HepG2 (cell line): ENCODE measurements around the gene DMXL1. TPM values are rescaled to one million over a fixed set of nuclear protein-coding genes. Genes with fewer than 3 reads are reported as not detected.
A peak's percentile ranks its signal among the peaks of the same experiment; 100 is the strongest.

ENCODE experiments used
- ERF ChIP-seq: IDR thresholded peaks from 2 replicates; pipeline ENCODE4 v1.6.1; 2018; ENCODE audit warnings: missing biosample characterization, missing genetic modification reagents
- FOSL2 ChIP-seq: sonication (generic); formaldehyde crosslinking; IDR thresholded peaks from 2 replicates; pipeline ENCODE4 v1.4.0; 2020; ENCODE audit warnings: missing genetic modification reagents
- FOXK1 ChIP-seq: sonication (generic); formaldehyde crosslinking; IDR thresholded peaks from 2 replicates; pipeline ENCODE4 v1.4.0; 2020; ENCODE audit warnings: low read depth, missing genetic modification reagents, borderline replicate concordance
- GATA4 ChIP-seq: sonication (generic); IDR thresholded peaks from 2 replicates; pipeline ENCODE4 v1.6.1; 2016; ENCODE audit warnings: antibody characterized with exemption, low read depth, borderline replicate concordance
- HNF1B ChIP-seq: sonication (generic); formaldehyde crosslinking; IDR thresholded peaks from 2 replicates; pipeline ENCODE4 v1.5.1; 2020; ENCODE audit warnings: mild to moderate bottlenecking, moderate library complexity, missing genetic modification reagents
- KAT7 ChIP-seq: IDR thresholded peaks from 2 replicates; pipeline ENCODE4 v1.6.1; 2018; ENCODE audit warnings: borderline replicate concordance, missing compliant biosample characterization
- MIER3 ChIP-seq: IDR thresholded peaks from 2 replicates; pipeline ENCODE4 v1.6.1; 2016; ENCODE audit warnings: missing compliant biosample characterization, borderline replicate concordance
- MXD4 ChIP-seq: IDR thresholded peaks from 2 replicates; pipeline ENCODE4 v1.6.1; 2016; ENCODE audit warnings: mild to moderate bottlenecking, missing biosample characterization, missing genetic modification reagents
- NRL ChIP-seq: sonication (generic); formaldehyde crosslinking; IDR thresholded peaks from 2 replicates; pipeline ENCODE4 v1.5.0; 2020; ENCODE audit warnings: missing genetic modification reagents, mild to moderate bottlenecking, moderate library complexity, borderline replicate concordance
- PCBP1 ChIP-seq: fragments of 200-400 bp; formaldehyde crosslinking; IDR thresholded peaks from 2 replicates; pipeline ENCODE4 v1.6.1; 2017; ENCODE audit warnings: mild to moderate bottlenecking, low read depth, low read length, borderline replicate concordance
- RAD51 ChIP-seq: fragments of 450-650 bp; IDR thresholded peaks from 2 replicates; pipeline ENCODE4 v1.6.1; 2016; ENCODE audit warnings: borderline replicate concordance
- SMAD9 ChIP-seq: sonication (generic); formaldehyde crosslinking; IDR thresholded peaks from 2 replicates; pipeline ENCODE4 v1.5.1; 2020; ENCODE audit warnings: mild to moderate bottlenecking, missing genetic modification reagents
- WIZ ChIP-seq: sonication (generic); formaldehyde crosslinking; IDR thresholded peaks from 2 replicates; pipeline ENCODE4 v1.5.1; 2020; ENCODE audit warnings: mild to moderate bottlenecking, missing genetic modification reagents
- XBP1 ChIP-seq: sonication (generic); formaldehyde crosslinking; IDR thresholded peaks from 2 replicates; pipeline ENCODE4 v1.5.0; 2020; ENCODE audit warnings: missing genetic modification reagents
- ZBTB14 ChIP-seq: sonication (generic); formaldehyde crosslinking; IDR thresholded peaks from 2 replicates; pipeline ENCODE4 v1.4.0; 2020; ENCODE audit warnings: missing genetic modification reagents
- ZBTB49 ChIP-seq: sonication (generic); formaldehyde crosslinking; IDR thresholded peaks from 2 replicates; pipeline ENCODE4 v1.4.0; 2020; ENCODE audit warnings: missing genetic modification reagents, borderline replicate concordance
- ZFP91 ChIP-seq: sonication (generic); formaldehyde crosslinking; IDR thresholded peaks from 2 replicates; pipeline ENCODE4 v1.9.0; 2022; ENCODE audit warnings: missing genetic modification reagents, mild to moderate bottlenecking, borderline replicate concordance
- ZMAT3 ChIP-seq: sonication (generic); formaldehyde crosslinking; conservative IDR thresholded peaks from 2 replicates; pipeline ENCODE4 v1.7.0; 2021; ENCODE audit warnings: missing genetic modification reagents
- ZNF207 ChIP-seq: fragments of 450-650 bp; IDR thresholded peaks from 2 replicates; pipeline ENCODE4 v1.6.1; 2016; ENCODE audit warnings: antibody characterized with exemption, borderline replicate concordance
- ZNF343 ChIP-seq: sonication (generic); formaldehyde crosslinking; IDR thresholded peaks from 2 replicates; pipeline ENCODE4 v1.4.0; 2020; ENCODE audit warnings: mild to moderate bottlenecking, missing genetic modification reagents
- ZNF354B ChIP-seq: sonication (generic); formaldehyde crosslinking; IDR thresholded peaks from 2 replicates; pipeline ENCODE4 v1.8.0; 2022; ENCODE audit warnings: mild to moderate bottlenecking, missing genetic modification reagents
- ZNF598 ChIP-seq: sonication (generic); formaldehyde crosslinking; IDR thresholded peaks from 2 replicates; pipeline ENCODE4 v1.5.1; 2020; ENCODE audit warnings: mild to moderate bottlenecking, missing genetic modification reagents, borderline replicate concordance
- ZNF703 ChIP-seq: sonication (generic); formaldehyde crosslinking; IDR thresholded peaks from 2 replicates; pipeline ENCODE4 v1.5.1; 2020; ENCODE audit warnings: missing genetic modification reagents, mild to moderate bottlenecking, moderate library complexity, borderline replicate concordance
- polyA plus RNA-seq, 8 experiments: library from polyadenylated mRNA; depleted of rRNA in 3 of 8; stranded (reverse) in 7 of 8; unstranded in 1 of 8; fragments of >200 nt; fragmentation: Illumina TruSeq in 4 of 8; extraction: Trizol in 4 of 8; gene quantifications; 2 replicates each; pipeline versions ENCODE4 v1.2.1 to v1.2.3, GENCODE V29; 2011 to 2016; ENCODE audit warnings: low read depth in 4 of 8, missing spikeins in 1 of 8, mixed read lengths in 1 of 8; ENCODE audit not compliant: insufficient read depth in 1 of 8
- total RNA-seq, 5 experiments: library from RNA; depleted of rRNA; stranded (reverse); fragments of >200 nt; fragmentation: Illumina TruSeq; extraction: Trizol; gene quantifications; 2 replicates each; pipeline ENCODE4 v1.2.3, GENCODE V29; 2016; ENCODE audit warnings: low read depth in 1 of 5

DMXL1 gene
- total and polyA plus RNA-seq, 2 of the 13 experiments (the other 11 are each of a cell fraction or from before 2014, with no cell fraction given), result 6.9 to 18.6 TPM

GRCh38 chr5:119268387-119269060 is 197.6 kb downstream of the DMXL1 start (continued):
- TF ChIP-seq SMAD9 (CRISPR knock-in tag) (no peak), FOSL2 (CRISPR knock-in tag) (no peak; the same call in none of the 2 replicates), NRL (peak; percentile 84), WIZ (no peak), ZBTB49 (CRISPR knock-in tag) (peak; percentile 78; the same call in 1 of the 2 replicates), ERF (peak; percentile 67), XBP1 (no peak), MIER3 (CRISPR knock-in tag) (0 out of 2 replicates have a peak, but pooled peaks have one; percentile 10), FOXK1 (CRISPR knock-in tag) (no peak), RAD51 (no peak), ZBTB14 (CRISPR knock-in tag) (peak; percentile 52), ZFP91 (peak; percentile 86; the same call in 1 of the 2 replicates), KAT7 (no peak), ZNF207 (no peak), GATA4 (peak; percentile 33; the same call in 1 of the 2 replicates), ZNF354B (no peak), ZNF703 (CRISPR knock-in tag) (no peak), ZMAT3 (CRISPR knock-in tag) (peak; percentile 44; the same call in 1 of the 2 replicates), MXD4 (CRISPR knock-in tag) (peak; percentile 61; the same call in 1 of the 2 replicates), ZNF343 (CRISPR knock-in tag) (peak; percentile 81; the same call in 1 of the 2 replicates), HNF1B (0 out of 2 replicates have a peak, but pooled peaks have one; percentile 51), PCBP1 (no peak), ZNF598 (CRISPR knock-in tag) (peak; percentile 53; the same call in 1 of the 2 replicates)
